HEK293T (cell line): ENCODE data around the gene AGFG2.

Source experiments
- ZNF384 ChIP-seq: fragments of 450-650 bp; IDR thresholded peaks from 2 replicates; pipeline ENCODE4 v1.6.1; 2016
- TF ChIP-seq, protein P1 (sequence below): fragments of 450-650 bp; IDR thresholded peaks from 2 replicates; pipeline ENCODE4 v1.6.1; 2016

DNA sequence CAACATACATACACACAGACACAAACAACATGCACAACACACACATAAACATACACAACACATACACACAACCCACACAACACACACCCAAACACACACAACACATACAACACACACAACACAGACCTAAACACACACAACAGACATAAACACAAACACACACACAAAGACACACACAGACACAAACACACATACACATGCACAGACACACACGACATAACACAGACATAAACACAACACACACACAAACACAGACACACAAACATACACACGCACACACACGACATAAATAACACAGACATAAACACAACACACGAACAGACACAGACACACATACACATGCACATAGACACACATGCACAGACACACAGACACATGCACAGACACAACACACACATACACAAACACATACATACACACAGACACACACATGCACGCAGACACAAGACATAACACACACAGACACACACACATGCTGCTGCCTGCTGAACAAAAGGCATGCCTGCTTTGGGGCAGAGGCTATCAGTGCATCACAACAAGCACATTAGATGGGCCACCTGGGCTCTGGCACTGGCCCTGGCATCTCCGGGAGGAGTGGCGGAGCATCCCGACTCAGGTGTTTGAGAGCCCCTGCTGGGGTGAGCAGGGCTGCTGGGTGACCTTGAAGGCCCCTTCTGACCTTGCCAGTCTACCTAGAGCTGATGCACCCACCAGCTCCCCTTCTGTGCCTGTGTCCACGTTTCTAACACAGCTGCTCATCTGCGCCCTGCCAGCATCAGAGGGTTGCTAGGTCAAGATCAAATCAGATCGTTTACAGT, 41.7 kb downstream of the AGFG2 start:
- no peak for TF ChIP-seq ZNF384
- TF ChIP-seq, protein P1, sequence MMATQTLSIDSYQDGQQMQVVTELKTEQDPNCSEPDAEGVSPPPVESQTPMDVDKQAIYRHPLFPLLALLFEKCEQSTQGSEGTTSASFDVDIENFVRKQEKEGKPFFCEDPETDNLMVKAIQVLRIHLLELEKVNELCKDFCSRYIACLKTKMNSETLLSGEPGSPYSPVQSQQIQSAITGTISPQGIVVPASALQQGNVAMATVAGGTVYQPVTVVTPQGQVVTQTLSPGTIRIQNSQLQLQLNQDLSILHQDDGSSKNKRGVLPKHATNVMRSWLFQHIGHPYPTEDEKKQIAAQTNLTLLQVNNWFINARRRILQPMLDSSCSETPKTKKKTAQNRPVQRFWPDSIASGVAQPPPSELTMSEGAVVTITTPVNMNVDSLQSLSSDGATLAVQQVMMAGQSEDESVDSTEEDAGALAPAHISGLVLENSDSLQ: no peak
